IMR-90 (cell line): ENCODE results near the gene APC. TPM values are rescaled to one million over a fixed set of nuclear protein-coding genes. Genes with fewer than 3 reads are reported as not detected.

Source experiments
- ATAC-seq: fragments of 200-7000 bp; cut with Tn5 transposase; 2 replicates; pipeline ENCODE4 v1.9.1; 2020; ENCODE audit warnings: low read depth, mild to moderate bottlenecking, moderate library complexity
- BruUV-seq: library from RNA; stranded (reverse); fragments of 400-500 nt; replicated peaks from 2 replicates; lab custom pipeline; 2021; lab: Mats Ljungman, UMichigan
- CTCF ChIA-PET: fragments of 300-600 bp; formaldehyde crosslinking; extraction: SDS; loops from one replicate; lab custom pipeline; 2021; ENCODE audit warnings: antibody characterized with exemption; lab: Yijun Ruan, JAX
- POLR2A ChIA-PET: fragments of 300-600 bp; sonication (Branson Sonifier 250); formaldehyde crosslinking; loops from one replicate; lab custom pipeline; 2022; ENCODE audit warnings: antibody characterized with exemption; ENCODE audit not compliant: unreplicated experiment; lab: Charles Lee
- DNase-seq: peaks from one replicate; pipeline ENCODE4 v3.0.0; 2013
- H2AFZ ChIP-seq: replicated peaks from 2 replicates; pipeline ENCODE3; 2013; ENCODE audit warnings: low read length, mild to moderate bottlenecking; ENCODE audit not compliant: poor library complexity
- H2AK5ac ChIP-seq: 2 replicates; pipeline ENCODE4 v1.6.1; 2013; ENCODE audit warnings: low read depth, low read length, inconsistent platforms
- H2AK9ac ChIP-seq: replicated peaks from 2 replicates; pipeline ENCODE3; 2013; ENCODE audit warnings: mild to moderate bottlenecking, low read depth, low read length, moderate library complexity; ENCODE audit not compliant: poor library complexity
- H2BK120ac ChIP-seq: 2 replicates; pipeline ENCODE4 v1.6.1; 2013; ENCODE audit warnings: low read depth, low read length, inconsistent platforms
- H2BK15ac ChIP-seq: 3 replicates; pipeline ENCODE4 v1.6.1; 2013; ENCODE audit warnings: low read depth, low read length, inconsistent platforms
- H2BK20ac ChIP-seq: 2 replicates; pipeline ENCODE4 v1.6.1; 2013; ENCODE audit warnings: low read depth, mild to moderate bottlenecking, inconsistent platforms, low read length, moderate library complexity
- H2BK5ac ChIP-seq: 2 replicates; pipeline ENCODE4 v1.6.1; 2013; ENCODE audit warnings: mild to moderate bottlenecking, low read depth, low read length, inconsistent platforms; ENCODE audit not compliant: poor library complexity, severe bottlenecking
- H3K14ac ChIP-seq: replicated peaks from 2 replicates; pipeline ENCODE4 v1.6.1; 2013; ENCODE audit warnings: low read depth, low read length, inconsistent platforms
- H3K18ac ChIP-seq: 2 replicates; pipeline ENCODE4 v1.6.1; 2013; ENCODE audit warnings: low read depth, low read length, control low read depth
- H3K23ac ChIP-seq: 2 replicates; pipeline ENCODE4 v1.6.1; 2013; ENCODE audit warnings: low read depth, low read length, inconsistent platforms
- H3K27ac ChIP-seq: 2 replicates; pipeline ENCODE4 v1.5.1; 2013; ENCODE audit warnings: mild to moderate bottlenecking, control low read depth, low read length; ENCODE audit not compliant: insufficient read depth
- H3K27me3 ChIP-seq: 2 replicates; pipeline ENCODE4 v1.6.1; 2013; ENCODE audit warnings: low read length; ENCODE audit not compliant: control insufficient read depth, insufficient read depth
- H3K36me3 ChIP-seq: 2 replicates; pipeline ENCODE4 v1.6.1; 2013; ENCODE audit warnings: low read length, mixed read lengths; ENCODE audit not compliant: control insufficient read depth, insufficient read depth
- H3K4ac ChIP-seq: 2 replicates; pipeline ENCODE4 v1.6.1; 2013; ENCODE audit warnings: low read depth, low read length, inconsistent platforms
- H3K4me1 ChIP-seq: 2 replicates; pipeline ENCODE4 v1.6.1; 2013; ENCODE audit warnings: low read length, mixed read lengths; ENCODE audit not compliant: control insufficient read depth, insufficient read depth
- H3K4me2 ChIP-seq: 2 replicates; pipeline ENCODE4 v1.6.1; 2013; ENCODE audit warnings: low read depth, mild to moderate bottlenecking, control low read depth, low read length, moderate library complexity
- H3K4me3 ChIP-seq: 2 replicates; pipeline ENCODE4 v1.5.1; 2013; ENCODE audit warnings: low read depth, mild to moderate bottlenecking, control low read depth, low read length, moderate library complexity; ENCODE audit not compliant: insufficient read depth
- H3K56ac ChIP-seq: 2 replicates; pipeline ENCODE4 v1.6.1; 2013; ENCODE audit warnings: low read length, inconsistent platforms; ENCODE audit not compliant: insufficient read depth; ENCODE audit errors: extremely low read depth
- H3K79me1 ChIP-seq, 2 experiments: 2 replicates each; pipeline ENCODE4 v1.6.1; 2013; ENCODE audit warnings: low read length in 2 of 2, inconsistent platforms in 1 of 2, low read depth in 1 of 2
- H3K9ac ChIP-seq: 2 replicates; pipeline ENCODE4 v1.6.1; 2013; ENCODE audit warnings: low read depth, low read length, control low read depth
- H3K9me1 ChIP-seq: 2 replicates; pipeline ENCODE4 v1.6.1; 2013; ENCODE audit warnings: low read length, inconsistent platforms; ENCODE audit not compliant: insufficient read depth
- H3K9me3 ChIP-seq: 2 replicates; pipeline ENCODE4 v1.6.1; 2013; ENCODE audit warnings: low read length; ENCODE audit not compliant: control insufficient read depth, insufficient read depth
- H4K20me1 ChIP-seq: 2 replicates; pipeline ENCODE4 v1.6.1; 2013; ENCODE audit warnings: low read length, inconsistent platforms; ENCODE audit not compliant: insufficient read depth
- H4K5ac ChIP-seq: 2 replicates; pipeline ENCODE4 v1.6.1; 2013; ENCODE audit warnings: mild to moderate bottlenecking, low read depth, low read length, control low read depth
- H4K8ac ChIP-seq, 2 experiments: 2 replicates each; pipeline ENCODE4 v1.6.1; 2013; ENCODE audit warnings: low read depth in 2 of 2, low read length in 2 of 2, control low read depth in 1 of 2, inconsistent platforms in 1 of 2
- H4K91ac ChIP-seq: 2 replicates; pipeline ENCODE4 v1.6.1; 2013; ENCODE audit warnings: low read depth, low read length, inconsistent platforms; ENCODE audit not compliant: insufficient read depth
- BHLHE40 ChIP-seq: fragments of 150-350 bp; IDR thresholded peaks from 2 replicates; pipeline ENCODE4 v1.6.1; 2016; ENCODE audit warnings: mild to moderate bottlenecking, low read depth, low read length
- CEBPB ChIP-seq: IDR thresholded peaks from 2 replicates; pipeline ENCODE4 v1.6.1; 2012; ENCODE audit warnings: low read depth, low read length, improper control_type of control experiment
- CHD1 ChIP-seq: IDR thresholded peaks from 2 replicates; pipeline ENCODE4 v1.6.1; 2012; ENCODE audit warnings: low read depth, low read length, improper control_type of control experiment
- FOS ChIP-seq: fragments of 150-350 bp; IDR thresholded peaks from 2 replicates; pipeline ENCODE4 v1.6.1; 2016; ENCODE audit warnings: low read depth, low read length
- NFE2L2 ChIP-seq: fragments of 150-350 bp; IDR thresholded peaks from 2 replicates; pipeline ENCODE4 v1.6.1; 2016; ENCODE audit warnings: low read depth, mild to moderate bottlenecking, low read length
- RAD21 ChIP-seq: IDR thresholded peaks from 2 replicates; pipeline ENCODE4 v1.6.1; 2012; ENCODE audit warnings: low read length, improper control_type of control experiment
- WGBS, 2 experiments: methylation state at CpG; one replicate each; pipeline versions ENCODE4 v1.1.5 to v1.1.7; 2013; ENCODE audit warnings: missing lambda C conversion rate in 2 of 2; ENCODE audit not compliant: insufficient read length in 1 of 2; ENCODE audit errors: extremely low coverage in 2 of 2; 5-methylcytosine and 5-hydroxymethylcytosine counted together
- dilution Hi-C: fragments of 300-500 bp; cut with HindIII; formaldehyde crosslinking; loops from one replicate; pipeline ENCODE4 v1.14.3; 2018; ENCODE audit warnings: low sequenced_read_pairs; ENCODE audit not compliant: unreplicated experiment
- in situ Hi-C: fragments of 300-500 bp; cut with MboI; formaldehyde crosslinking; loops from 3 replicates; pipeline ENCODE4 v1.14.3; 2019; ENCODE audit warnings: low sequenced_read_pairs, inconsistent platforms, mixed read lengths
- intact Hi-C: fragments of 100-400 bp; cut with micrococcal nuclease; formaldehyde crosslinking; loops from 2 replicates; pipeline ENCODE4 v1.10.0; 2022
- polyA plus RNA-seq, 3 experiments: library from polyadenylated mRNA; depleted of rRNA; stranded (reverse); fragments of >200 nt; gene quantifications; 2 replicates each; pipeline ENCODE4 v1.2.3, GENCODE V29; 2012; ENCODE audit warnings: low replicate concordance in 1 of 3
- total RNA-seq: library from RNA; depleted of rRNA; stranded (reverse); fragments of >200 nt; gene quantifications from 2 replicates; pipeline ENCODE4 v1.2.3, GENCODE V29; 2012
- TF ChIP-seq, protein P1 (sequence below): conservative IDR thresholded peaks from 2 replicates; pipeline ENCODE4 v1.5.1; 2012; ENCODE audit warnings: mild to moderate bottlenecking, low read depth, low read length, improper control_type of control experiment

The APC gene
- total and polyA plus RNA-seq, 2 of the 4 experiments (the other 2 are of a cell fraction), result 7.3 to 58.4 TPM

GRCh38 chr5:112865128-112865527 is 127.4 kb downstream of the APC start:
- TF ChIP-seq NFE2L2, result no peak
- TF ChIP-seq BHLHE40, result no peak
- no peak for TF ChIP-seq CHD1
- no peak for TF ChIP-seq RAD21
- TF ChIP-seq, protein P1, sequence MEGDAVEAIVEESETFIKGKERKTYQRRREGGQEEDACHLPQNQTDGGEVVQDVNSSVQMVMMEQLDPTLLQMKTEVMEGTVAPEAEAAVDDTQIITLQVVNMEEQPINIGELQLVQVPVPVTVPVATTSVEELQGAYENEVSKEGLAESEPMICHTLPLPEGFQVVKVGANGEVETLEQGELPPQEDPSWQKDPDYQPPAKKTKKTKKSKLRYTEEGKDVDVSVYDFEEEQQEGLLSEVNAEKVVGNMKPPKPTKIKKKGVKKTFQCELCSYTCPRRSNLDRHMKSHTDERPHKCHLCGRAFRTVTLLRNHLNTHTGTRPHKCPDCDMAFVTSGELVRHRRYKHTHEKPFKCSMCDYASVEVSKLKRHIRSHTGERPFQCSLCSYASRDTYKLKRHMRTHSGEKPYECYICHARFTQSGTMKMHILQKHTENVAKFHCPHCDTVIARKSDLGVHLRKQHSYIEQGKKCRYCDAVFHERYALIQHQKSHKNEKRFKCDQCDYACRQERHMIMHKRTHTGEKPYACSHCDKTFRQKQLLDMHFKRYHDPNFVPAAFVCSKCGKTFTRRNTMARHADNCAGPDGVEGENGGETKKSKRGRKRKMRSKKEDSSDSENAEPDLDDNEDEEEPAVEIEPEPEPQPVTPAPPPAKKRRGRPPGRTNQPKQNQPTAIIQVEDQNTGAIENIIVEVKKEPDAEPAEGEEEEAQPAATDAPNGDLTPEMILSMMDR, result no peak
- TF ChIP-seq CEBPB, result peak; percentile 49; the same call in 1 of the 2 replicates
- TF ChIP-seq FOS, result no peak
- H3K27ac ChIP-seq, result no peak overlapping the region
- H3K4me2 ChIP-seq, result no peak overlapping the region
- no peak overlapping the region for H2AK9ac ChIP-seq
- POLR2A ChIA-PET, result interaction anchor here (0.6 kb wide), 2 partner anchors 9 to 690 kb away, joined by 3 read pairs; no protein-coding TSS in a partner anchor
- H2AFZ ChIP-seq, result no peak overlapping the region
- no peak overlapping the region for H2BK15ac ChIP-seq
- peaks cover 2% of the 10 kb centered on the region; the same call in 1 of the 2 replicates for H3K4me1 ChIP-seq
- no peak overlapping the region for H3K4me3 ChIP-seq
- H4K8ac ChIP-seq, result no peak overlapping the region
- H3K36me3 ChIP-seq, result peaks cover 32% of the 10 kb centered on the region
- H3K18ac ChIP-seq, result no peak overlapping the region
- DNase-seq (no peak), ATAC-seq (no peak)
- H4K20me1 ChIP-seq, result peaks cover 21% of the 10 kb centered on the region; the same call in 1 of the 2 replicates
- H3K27me3 ChIP-seq, result no peaks in the 10 kb centered on the region
- no peak overlapping the region for H2BK5ac ChIP-seq
- no peak overlapping the region for H3K14ac ChIP-seq
- intact Hi-C loops, result no loop called here
- in situ Hi-C loops, result no loop called here
- CTCF ChIA-PET, result interaction anchor here (0.6 kb wide), 4 partner anchors 78 to 1379 kb away, joined by 3 to 7 read pairs (median 4); no protein-coding TSS in a partner anchor
- H2BK120ac ChIP-seq, result no peak overlapping the region
- H2AK5ac ChIP-seq, result no peak overlapping the region
- WGBS, 2 experiments, result no CpG with 5 or more reads among the region's 3 CpGs
- no peak overlapping the region for H2BK20ac ChIP-seq
- no peak overlapping the region for H3K56ac ChIP-seq
- BruUV-seq, result no TSS peak
- peaks cover 16 to 52% of the 10 kb centered on the region in 2 experiments for H3K79me1 ChIP-seq
- H3K4ac ChIP-seq, result no peak overlapping the region
- no peak overlapping the region for H4K91ac ChIP-seq
- dilution Hi-C loops, result no loop called here
- no peaks in the 10 kb centered on the region for H3K9me3 ChIP-seq
- peaks cover 5% of the 10 kb centered on the region; the same call in 1 of the 2 replicates for H3K9me1 ChIP-seq
- H4K5ac ChIP-seq, result no peak overlapping the region
- no peak overlapping the region for H3K23ac ChIP-seq
- no peak overlapping the region for H3K9ac ChIP-seq
